ENCODE data around the gene PNKP.

The PNKP gene

DNA sequence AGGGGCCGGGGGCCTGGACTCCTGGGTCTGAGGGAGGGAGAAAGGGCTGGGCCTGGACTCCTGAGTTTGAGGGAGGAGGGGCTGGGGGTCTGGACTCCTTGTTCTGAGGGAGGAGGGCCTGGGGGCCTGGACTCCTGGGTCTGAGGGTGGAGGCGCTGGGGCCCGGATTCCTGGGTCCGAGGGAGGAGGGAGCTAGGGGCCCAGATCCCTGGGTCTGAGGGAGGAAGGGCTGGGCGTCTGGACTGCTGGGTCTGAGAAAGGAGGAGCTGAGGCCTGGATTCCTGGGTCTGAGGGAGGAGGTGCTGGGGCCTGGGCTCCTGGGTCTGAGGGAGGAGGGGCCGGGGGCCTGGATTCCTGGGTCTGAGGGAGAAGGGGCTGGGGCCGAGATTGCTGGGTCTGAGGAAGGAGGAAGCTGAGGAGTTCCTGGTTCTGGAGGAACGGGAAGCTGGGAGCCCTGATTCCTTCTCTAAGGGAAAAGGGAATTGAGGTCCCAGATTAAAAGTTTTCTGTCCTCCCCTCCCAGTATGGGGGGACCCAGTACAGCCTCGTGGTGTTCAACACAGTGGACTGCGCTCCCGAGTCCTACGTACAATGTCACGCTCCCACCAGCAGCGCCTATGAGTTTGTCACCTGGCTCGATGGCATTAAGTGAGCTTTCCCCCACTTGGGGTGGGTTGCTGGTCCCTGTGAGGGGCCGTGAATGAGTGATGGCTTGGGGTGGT, 48.6 kb downstream of the PNKP start:
- DNase-seq (ENCODE audit: low read depth), result no peak

DNA sequence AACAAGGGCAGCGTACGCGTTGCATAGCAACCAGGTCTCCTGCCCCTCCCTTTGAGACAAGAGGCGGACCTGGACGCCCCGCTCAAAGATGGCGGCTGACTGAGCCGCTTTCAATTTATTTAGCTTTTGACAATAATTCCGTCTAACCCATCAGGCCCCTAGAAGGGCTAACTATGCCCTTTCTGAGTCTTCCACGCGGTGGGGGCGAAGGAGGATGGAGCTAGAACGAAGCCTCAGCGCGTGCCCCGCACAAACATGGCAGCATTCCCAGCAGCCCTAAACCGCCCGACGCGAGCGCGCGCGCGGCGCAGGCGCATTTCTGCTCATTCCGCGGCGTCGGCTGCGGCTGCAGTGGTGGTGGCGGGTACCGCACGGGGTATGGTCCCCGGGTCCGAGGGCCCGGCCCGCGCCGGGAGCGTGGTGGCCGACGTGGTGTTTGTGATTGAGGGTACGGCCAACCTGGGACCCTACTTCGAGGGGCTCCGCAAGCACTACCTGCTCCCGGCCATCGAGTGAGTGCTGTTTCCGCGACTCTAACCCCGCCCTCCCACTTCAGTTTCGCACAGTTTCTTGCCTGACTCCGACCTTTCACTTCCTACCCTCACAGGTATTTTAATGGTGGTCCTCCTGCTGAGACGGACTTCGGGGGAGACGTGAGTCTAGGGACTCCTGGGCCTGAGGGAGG, 49.3 kb downstream of the PNKP start, which contains the start of gene MED25:
Gene MED25 (plus strand): TSS at position 326 of the 685 bp plus-strand sequence. CDS start 53 bp downstream, at position 379.
- peak; percentile 71 for DNase-seq (ENCODE audit: low read depth)

DNA sequence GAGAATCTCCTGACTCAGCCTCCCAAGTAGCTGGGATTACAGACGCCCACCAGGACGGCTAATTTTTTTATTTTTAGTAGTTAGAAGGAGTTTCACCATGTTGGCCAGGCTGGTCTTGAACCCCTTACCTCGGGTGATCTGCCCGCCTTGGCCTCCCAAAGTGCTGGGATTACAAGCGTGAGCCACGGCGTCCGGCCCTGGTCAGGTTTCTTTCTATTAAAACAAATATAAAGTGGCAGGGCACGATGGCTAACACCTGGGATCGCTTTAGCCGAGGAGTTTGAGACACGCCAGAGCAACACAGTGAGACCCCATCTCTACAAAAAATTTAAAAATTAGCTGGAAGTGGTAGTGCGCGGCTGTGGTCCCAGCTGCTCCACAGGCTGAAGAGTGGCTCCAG, 50.8 kb downstream of the PNKP start:
- no peak for DNase-seq (ENCODE audit: low read depth)

DNA sequence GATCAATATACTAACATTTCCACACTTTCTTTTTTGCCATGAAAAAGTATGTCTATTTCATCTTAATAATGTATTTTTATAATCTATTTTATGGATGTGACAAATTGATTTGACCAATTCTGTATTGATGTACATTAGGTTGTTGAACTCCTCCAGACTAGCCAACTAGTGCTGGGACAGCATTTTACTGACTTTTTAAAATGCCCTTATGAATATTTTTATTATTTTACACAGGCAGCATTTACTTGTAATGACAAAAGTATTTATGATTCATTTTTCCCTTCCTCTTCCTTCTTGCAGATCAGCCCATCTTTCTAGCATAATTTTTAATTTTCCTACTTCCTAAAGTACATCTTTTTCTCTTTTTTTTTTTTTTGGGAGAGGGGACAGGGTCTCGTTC, 53.4 kb downstream of the PNKP start:
- DNase-seq (ENCODE audit: low read depth), result no peak

DNA sequence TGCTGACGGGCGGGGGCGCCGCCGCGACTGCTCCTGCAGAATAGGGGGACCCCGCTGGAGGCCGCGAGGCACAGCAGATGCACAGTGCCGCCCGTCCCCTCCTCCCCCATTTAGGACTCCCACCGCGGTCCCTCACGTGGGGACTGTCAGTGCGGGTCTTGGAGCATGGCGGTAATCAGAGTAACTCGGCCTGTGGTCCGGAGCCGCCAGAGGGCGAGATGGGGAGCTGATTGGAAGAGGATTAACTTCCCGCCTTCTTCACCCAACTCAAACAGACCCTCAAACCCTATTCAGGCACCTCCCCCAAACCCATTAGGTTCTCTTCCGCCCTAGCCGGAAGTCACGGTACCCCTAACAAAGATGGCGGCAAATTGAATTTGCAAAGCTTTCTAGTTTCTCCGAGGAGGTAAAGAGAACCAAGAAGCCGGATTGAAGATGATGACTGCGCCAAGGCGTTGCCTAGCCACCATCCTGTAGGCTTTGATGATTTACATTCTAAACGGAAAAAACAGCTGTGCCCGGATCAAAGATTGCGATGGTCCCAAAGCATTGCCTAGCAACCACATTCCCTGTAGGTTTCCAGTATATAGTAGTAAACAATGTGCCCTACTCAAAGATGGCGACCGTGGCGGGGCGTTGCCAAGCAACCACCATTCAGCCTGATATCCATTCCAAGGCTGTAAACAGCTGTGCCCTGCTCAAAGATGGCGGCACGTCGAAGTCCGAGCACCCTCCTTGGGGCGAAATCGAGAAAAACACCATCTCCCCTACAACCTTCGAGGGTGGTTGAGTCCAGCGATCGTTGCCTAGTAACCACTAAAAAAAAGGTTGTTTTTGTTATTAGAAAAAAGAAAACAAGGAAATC, 54.1 kb downstream of the PNKP start, which contains the start of gene FUZ:
Gene FUZ (minus strand): TSS at position 296 of the 865 bp plus-strand sequence. CDS start 186 bp downstream, at position 110.
- DNase-seq (ENCODE audit: low read depth), result peak; percentile 79

DNA sequence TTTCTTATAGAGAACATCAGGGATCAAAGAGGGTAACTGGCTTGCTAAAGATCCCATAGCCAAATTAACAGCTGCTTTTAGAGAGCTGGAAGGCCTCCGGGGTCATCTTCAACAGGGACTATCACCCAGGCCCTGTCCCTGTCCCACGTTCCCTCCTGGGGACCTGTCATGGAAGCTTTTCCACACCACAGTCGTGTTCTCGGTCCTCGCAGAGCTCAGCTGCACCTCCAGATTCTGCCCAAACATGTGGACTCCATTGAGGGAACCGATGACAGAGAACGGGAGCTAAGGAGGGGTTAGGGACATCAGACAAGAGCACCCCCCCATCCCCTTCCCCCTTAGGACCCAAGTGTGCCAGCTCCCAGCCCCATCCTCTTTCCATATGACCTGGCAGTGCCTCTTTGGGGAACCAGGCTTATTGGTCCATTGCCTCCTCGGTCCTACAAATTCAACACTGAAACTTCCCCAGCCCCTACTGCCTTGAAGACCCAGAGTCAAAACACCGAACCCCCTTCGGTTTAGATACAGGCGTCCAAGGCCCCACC, 54.9 kb downstream of the PNKP start:
- DNase-seq (ENCODE audit: low read depth), result no peak

DNA sequence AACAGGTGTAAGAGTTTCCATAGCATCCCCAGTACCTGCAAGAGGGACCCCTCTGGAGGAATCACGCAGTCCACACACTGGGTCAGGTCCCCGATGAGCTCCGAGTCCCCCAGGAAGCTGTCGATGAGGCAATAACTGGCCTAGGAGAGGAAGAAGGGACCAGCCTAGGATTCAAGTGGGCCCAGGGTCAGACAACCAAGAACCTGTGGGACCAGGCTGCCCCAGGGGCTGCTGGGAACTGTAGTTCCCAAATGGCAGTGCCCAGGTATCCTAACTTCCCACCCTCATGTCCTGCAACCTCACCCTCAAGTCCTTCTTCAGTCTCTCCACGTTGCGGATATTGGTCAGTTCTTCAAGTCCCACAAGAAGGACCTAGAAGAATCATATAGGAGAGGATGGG, 56.0 kb downstream of the PNKP start:
- no peak for DNase-seq (ENCODE audit: low read depth)
